MCF 10A (cell line): ENCODE measurements around the gene CLIP4. TPM values are rescaled to one million over a fixed set of nuclear protein-coding genes. Genes with fewer than 3 reads are reported as not detected.
A peak's percentile ranks its signal among the peaks of the same experiment; 100 is the strongest.

Experiments used
- BruUV-seq: library from RNA; stranded (reverse); fragments of 400-500 nt; replicated peaks from 2 replicates; lab custom pipeline; 2021; lab: Mats Ljungman, UMichigan
- CTCF ChIA-PET: fragments of 300-600 bp; sonication (Branson Sonifier 250); formaldehyde crosslinking; extraction: SDS; loops from one replicate; lab custom pipeline; 2021; ENCODE audit warnings: antibody characterized with exemption, inconsistent platforms; lab: Yijun Ruan, JAX
- POLR2A ChIA-PET: fragments of 300-600, 350-650 bp; sonication (Branson Sonifier 250); formaldehyde crosslinking; extraction: SDS; loops from one replicate; lab custom pipeline; 2020; ENCODE audit warnings: antibody characterized with exemption, inconsistent platforms; lab: Yijun Ruan, JAX
- DNase-seq: peaks from one replicate; pipeline ENCODE4 v3.0.0-alpha.2; 2018; ENCODE audit not compliant: unreplicated experiment
- H3K27ac Mint-ChIP-seq: one replicate; pipeline ENCODE4 v1.8.0; 2022; ENCODE audit warnings: mild to moderate bottlenecking, low read depth, mixed read lengths; ENCODE audit not compliant: unreplicated experiment
- H3K27me3 Mint-ChIP-seq: one replicate; pipeline ENCODE4 v1.8.0; 2022; ENCODE audit warnings: mixed read lengths; ENCODE audit not compliant: insufficient read depth, unreplicated experiment
- H3K36me3 Mint-ChIP-seq: one replicate; pipeline ENCODE4 v1.8.0; 2022; ENCODE audit warnings: mild to moderate bottlenecking, moderate library complexity, mixed read lengths; ENCODE audit not compliant: insufficient read depth, unreplicated experiment
- H3K4me1 Mint-ChIP-seq: one replicate; pipeline ENCODE4 v1.8.0; 2022; ENCODE audit warnings: mixed read lengths; ENCODE audit not compliant: insufficient read depth, unreplicated experiment
- H3K4me3 Mint-ChIP-seq: one replicate; pipeline ENCODE4 v1.8.0; 2022; ENCODE audit warnings: mild to moderate bottlenecking, moderate library complexity, mixed read lengths; ENCODE audit not compliant: unreplicated experiment
- H3K9me3 Mint-ChIP-seq: one replicate; pipeline ENCODE4 v1.8.0; 2022; ENCODE audit warnings: mixed read lengths; ENCODE audit not compliant: unreplicated experiment
- intact Hi-C: fragments of 100-400 bp; cut with micrococcal nuclease; formaldehyde crosslinking; loops from 2 replicates; pipeline ENCODE4 v1.14.1; 2022
- total RNA-seq: library from RNA; stranded (reverse); gene quantifications from 2 replicates; pipeline ENCODE4 v1.2.3, GENCODE V29; 2022
- TF ChIP-seq, protein P1 (sequence below): fragments of 200-600 bp; IDR thresholded peaks from one replicate; pipeline ENCODE4 v1.8.0; 2022; ENCODE audit warnings: antibody characterized with exemption, mild to moderate bottlenecking; ENCODE audit not compliant: unreplicated experiment

The CLIP4 gene
- total RNA-seq, 1 experiment from 2014 or later = 77.8 TPM

DNA sequence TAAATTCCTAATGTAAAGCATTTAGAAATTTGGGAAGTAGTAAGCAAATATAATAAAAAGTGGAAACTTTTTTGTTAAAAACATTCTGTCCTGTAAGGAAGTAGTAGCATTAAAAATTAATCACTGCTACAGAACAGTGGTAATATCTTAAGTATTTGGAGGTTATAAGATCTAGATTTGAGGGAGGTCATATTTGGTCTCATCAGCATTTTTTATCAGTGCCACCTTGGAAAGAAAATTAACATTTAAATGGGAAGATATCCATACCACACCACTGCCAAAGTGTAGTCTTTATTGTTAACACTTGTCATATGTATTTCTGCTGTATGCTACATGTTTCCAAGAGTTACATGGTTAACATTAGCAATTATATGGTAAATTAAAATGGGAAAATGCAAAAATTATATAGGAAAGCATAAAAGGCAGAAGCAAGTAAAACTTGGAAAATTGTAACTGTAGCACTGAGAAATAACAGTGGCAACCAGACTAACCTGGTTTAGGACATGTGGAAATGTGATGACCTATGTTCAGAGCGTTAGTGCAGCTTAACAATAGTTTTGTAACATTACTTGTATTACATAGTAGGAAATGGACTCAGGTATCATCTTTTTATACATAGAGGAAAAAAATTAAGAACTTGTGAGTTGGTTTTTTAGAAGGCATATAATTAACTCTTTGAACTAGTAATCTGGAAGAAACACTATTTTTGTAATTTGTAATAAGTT, 47.2 kb downstream of the CLIP4 start:
- Mint-ChIP-seq H3K27me3 (no peaks in the 10 kb centered on the region), H3K27ac (peak overlapping the region; percentile 41), H3K4me3 (no peak overlapping the region), H3K9me3 (no peaks in the 10 kb centered on the region), H3K4me1 (peaks cover 17% of the 10 kb centered on the region), H3K36me3 (peaks cover 86% of the 10 kb centered on the region)
- no TSS peak for BruUV-seq
- TF ChIP-seq, protein P1, sequence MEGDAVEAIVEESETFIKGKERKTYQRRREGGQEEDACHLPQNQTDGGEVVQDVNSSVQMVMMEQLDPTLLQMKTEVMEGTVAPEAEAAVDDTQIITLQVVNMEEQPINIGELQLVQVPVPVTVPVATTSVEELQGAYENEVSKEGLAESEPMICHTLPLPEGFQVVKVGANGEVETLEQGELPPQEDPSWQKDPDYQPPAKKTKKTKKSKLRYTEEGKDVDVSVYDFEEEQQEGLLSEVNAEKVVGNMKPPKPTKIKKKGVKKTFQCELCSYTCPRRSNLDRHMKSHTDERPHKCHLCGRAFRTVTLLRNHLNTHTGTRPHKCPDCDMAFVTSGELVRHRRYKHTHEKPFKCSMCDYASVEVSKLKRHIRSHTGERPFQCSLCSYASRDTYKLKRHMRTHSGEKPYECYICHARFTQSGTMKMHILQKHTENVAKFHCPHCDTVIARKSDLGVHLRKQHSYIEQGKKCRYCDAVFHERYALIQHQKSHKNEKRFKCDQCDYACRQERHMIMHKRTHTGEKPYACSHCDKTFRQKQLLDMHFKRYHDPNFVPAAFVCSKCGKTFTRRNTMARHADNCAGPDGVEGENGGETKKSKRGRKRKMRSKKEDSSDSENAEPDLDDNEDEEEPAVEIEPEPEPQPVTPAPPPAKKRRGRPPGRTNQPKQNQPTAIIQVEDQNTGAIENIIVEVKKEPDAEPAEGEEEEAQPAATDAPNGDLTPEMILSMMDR = no peak
- intact Hi-C loops = no loop called here
- no peak for DNase-seq
- ChIA-PET CTCF (interaction anchor here (0.8 to 1.7 kb wide), 2 partner anchors 100 to 108 kb away, joined by 3 read pairs; no protein-coding TSS in a partner anchor), POLR2A (interaction anchor here (0.6 kb wide), 1 partner anchor 93 kb away, joined by 3 read pairs; no protein-coding TSS in a partner anchor)

DNA sequence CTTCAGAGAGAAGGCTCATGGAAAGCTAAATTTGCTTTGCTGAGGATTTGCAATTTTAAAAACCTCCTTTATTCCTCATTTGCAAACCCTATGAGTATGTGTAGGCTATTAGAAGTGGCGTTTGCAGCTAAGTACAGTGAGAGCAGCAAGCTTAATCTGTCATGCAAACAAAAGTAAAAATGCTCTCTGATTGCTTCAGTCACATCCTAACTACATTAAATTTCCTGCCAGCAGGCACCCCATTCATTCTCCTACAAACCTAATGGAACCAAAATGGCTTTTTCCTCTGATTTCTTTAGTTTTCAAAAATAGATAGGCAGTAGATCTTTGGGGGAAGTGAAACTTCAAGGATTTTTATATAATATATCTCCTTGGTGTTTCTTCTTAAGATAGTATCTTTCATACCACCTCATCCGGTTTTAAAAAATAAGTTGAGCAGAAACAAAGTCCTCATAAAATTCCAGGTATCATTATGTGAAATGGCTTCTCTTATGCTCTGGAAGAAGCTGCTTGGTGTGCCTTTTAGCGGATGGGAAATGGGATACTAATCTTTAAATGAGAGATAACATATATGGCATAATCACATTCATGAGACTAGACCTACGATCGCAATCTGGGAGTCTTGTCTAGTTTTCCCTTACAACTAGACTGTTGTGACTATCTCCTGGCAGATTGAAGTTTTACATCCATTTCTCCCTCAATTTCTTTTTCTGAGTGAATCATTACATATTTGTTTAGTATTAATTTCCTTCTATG, 49.1 kb downstream of the CLIP4 start:
- intact Hi-C loops = no loop called here
- H3K27ac Mint-ChIP-seq = peak overlapping the region; percentile 39
- POLR2A ChIA-PET = interaction anchor here (1.0 to 2.7 kb wide), 3 partner anchors 34 to 99 kb away, joined by 3 to 11 read pairs (median 5); no protein-coding TSS in a partner anchor

DNA sequence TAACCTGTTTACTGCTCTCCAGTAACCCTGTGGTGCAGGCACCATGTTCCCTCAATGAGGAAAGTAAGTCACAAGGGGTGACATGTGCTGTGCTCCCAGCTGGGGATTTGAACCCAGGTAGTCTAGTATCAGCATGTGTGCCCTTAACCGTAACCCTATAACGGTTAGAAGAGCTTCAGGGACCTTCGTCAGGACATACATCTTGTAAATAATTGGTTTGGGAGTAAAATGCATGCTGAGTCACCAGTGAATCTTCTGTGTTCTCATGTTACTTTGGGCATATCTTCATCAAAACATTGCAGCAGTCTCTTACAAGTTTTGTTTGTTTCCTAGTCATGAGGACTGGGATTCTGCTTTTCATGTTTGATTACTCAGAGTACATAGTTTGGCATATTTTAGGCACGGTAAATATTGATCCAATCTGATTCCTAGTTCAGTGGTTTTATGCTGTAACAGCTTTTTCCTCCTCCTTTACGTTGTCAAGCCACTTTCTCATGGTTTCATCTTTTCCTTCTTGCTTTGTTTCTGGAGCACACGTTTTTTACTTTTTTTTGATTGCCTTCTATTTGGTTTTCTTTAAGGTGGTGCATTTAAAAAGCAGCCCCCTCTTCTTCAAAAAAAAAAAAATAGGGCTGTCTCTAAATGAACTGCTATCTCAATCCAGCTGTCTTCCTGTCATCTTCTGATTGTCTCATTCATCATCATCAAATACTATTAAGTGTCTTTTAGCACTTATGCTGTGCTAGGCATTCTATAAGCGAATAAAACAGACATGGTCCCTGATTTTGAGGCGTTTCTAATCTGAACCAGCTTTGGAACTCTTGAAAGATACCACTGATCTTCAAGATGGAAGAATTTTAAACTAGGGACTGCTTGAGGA, 50.4 kb downstream of the CLIP4 start:
- no TSS peak for BruUV-seq
- H3K27ac Mint-ChIP-seq = peak overlapping the region; percentile 23
- H3K36me3 Mint-ChIP-seq = peaks cover 89% of the 10 kb centered on the region
- H3K9me3 Mint-ChIP-seq = no peaks in the 10 kb centered on the region
- intact Hi-C loops = no loop called here
- H3K4me3 Mint-ChIP-seq = peak overlapping the region; percentile 1
- peak; percentile 76 for DNase-seq
- no peaks in the 10 kb centered on the region for H3K27me3 Mint-ChIP-seq
- peaks cover 17% of the 10 kb centered on the region for H3K4me1 Mint-ChIP-seq
- ChIA-PET POLR2A (interaction anchor here (0.6 to 2.7 kb wide), 13 partner anchors 12 to 215 kb away, joined by 3 to 11 read pairs (median 4); no protein-coding TSS in a partner anchor), CTCF (interaction anchor here (0.6 to 1.5 kb wide), 6 partner anchors 10 to 210 kb away, joined by 3 to 5 read pairs (median 3); no protein-coding TSS in a partner anchor)
- TF ChIP-seq, protein P1 = no peak

More for the DNA sequence above, 49.1 kb downstream of the CLIP4 start:
- BruUV-seq = no TSS peak
- CTCF ChIA-PET = interaction anchor here (0.5 to 1.7 kb wide), 7 partner anchors 14 to 908 kb away, joined by 3 to 5 read pairs (median 3); no protein-coding TSS in a partner anchor
- no peak for DNase-seq
- H3K4me1 Mint-ChIP-seq = peaks cover 17% of the 10 kb centered on the region
- TF ChIP-seq, protein P1 = no peak
- H3K27me3 Mint-ChIP-seq = no peaks in the 10 kb centered on the region
- H3K36me3 Mint-ChIP-seq = peaks cover 88% of the 10 kb centered on the region
- H3K4me3 Mint-ChIP-seq = no peak overlapping the region
- no peaks in the 10 kb centered on the region for H3K9me3 Mint-ChIP-seq
